Effector memory CD8-positive, alpha-beta T cell (primary cell): ENCODE data around the gene ROCK2.

Experiments used
- ATAC-seq: fragments of 150-1000 bp; cut with Tn5 transposase; replicated peaks from 2 replicates; pipeline ENCODE4 v1.10.0; 2021; ENCODE audit warnings: mild to moderate bottlenecking, moderate library complexity
- DNase-seq, 3 experiments: peaks; one replicate each; pipeline ENCODE4 v3.0.0; 2021
- H3K27ac Mint-ChIP-seq, 2 donors: one replicate each; pipeline ENCODE4 v1.8.0; 2022; ENCODE audit warnings: mild to moderate bottlenecking in 2 of 2, mixed read lengths in 2 of 2, moderate library complexity in 2 of 2
- H3K27me3 Mint-ChIP-seq, 2 donors: one replicate each; pipeline ENCODE4 v1.8.0; 2022; ENCODE audit warnings: mixed read lengths in 2 of 2
- H3K36me3 Mint-ChIP-seq: one replicate; pipeline ENCODE4 v1.8.0; 2022; ENCODE audit warnings: mild to moderate bottlenecking, moderate library complexity, mixed read lengths; ENCODE audit not compliant: insufficient read depth
- H3K4me1 Mint-ChIP-seq, 2 donors: one replicate each; pipeline ENCODE4 v1.8.0; 2022; ENCODE audit warnings: low read depth in 2 of 2, mixed read lengths in 2 of 2
- H3K4me3 Mint-ChIP-seq, 2 donors: one replicate each; pipeline ENCODE4 v1.8.0; 2022; ENCODE audit warnings: mild to moderate bottlenecking in 2 of 2, mixed read lengths in 2 of 2, moderate library complexity in 2 of 2
- H3K9me3 Mint-ChIP-seq, 2 donors: one replicate each; pipeline ENCODE4 v1.8.0; 2022; ENCODE audit warnings: mixed read lengths in 2 of 2

The ROCK2 gene

DNA sequence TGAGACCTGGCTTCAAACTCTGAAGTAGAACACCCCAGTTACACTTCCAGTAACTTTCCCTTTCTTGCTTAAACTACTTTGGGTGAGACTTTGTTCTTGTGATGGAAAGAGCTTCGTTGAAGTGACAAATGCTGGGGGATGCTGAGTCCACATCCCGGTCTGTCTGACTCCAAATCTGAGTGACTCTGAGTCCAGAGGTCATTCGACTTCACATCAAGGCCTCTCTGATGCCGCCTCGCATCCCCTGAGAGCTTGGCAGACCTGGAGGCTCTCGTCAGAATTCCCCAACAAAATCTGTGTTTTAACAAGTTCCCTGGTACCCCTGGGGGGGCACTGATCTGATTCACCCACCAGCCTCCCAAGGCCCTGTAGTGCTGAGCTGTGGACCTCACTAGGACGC lies 31.6 kb upstream of the ROCK2 start:
- Mint-ChIP-seq H3K4me1 (peaks cover 0 to under 1% of the 10 kb centered on the region in 2 donors), H3K36me3 (no peaks in the 10 kb centered on the region), H3K27ac (peak overlapping the region in 1 of 2 donors; percentile 41), H3K4me3 (no peak overlapping the region), H3K27me3 (peaks cover 20% of the 10 kb centered on the region in 2 donors), H3K9me3 (no peaks in the 10 kb centered on the region)
- no peak for DNase-seq
- no peak for ATAC-seq

GRCh38 chr2:11375689-11376027 lies 31.2 kb upstream of the ROCK2 start:
- Mint-ChIP-seq H3K4me3 (no peak overlapping the region), H3K36me3 (no peaks in the 10 kb centered on the region), H3K9me3 (no peaks in the 10 kb centered on the region), H3K4me1 (no peaks in the 10 kb centered on the region), H3K27ac (no peak overlapping the region), H3K27me3 (peaks cover 20% of the 10 kb centered on the region in 2 donors)
- DNase-seq (no peak), ATAC-seq (no peak)

GRCh38 chr2:11375025-11375688 lies 30.7 kb upstream of the ROCK2 start:
- no peak for ATAC-seq
- H3K4me1 Mint-ChIP-seq, result no peaks in the 10 kb centered on the region
- no peaks in the 10 kb centered on the region for H3K9me3 Mint-ChIP-seq
- no peaks in the 10 kb centered on the region for H3K36me3 Mint-ChIP-seq
- no peak overlapping the region for H3K27ac Mint-ChIP-seq
- H3K4me3 Mint-ChIP-seq, result no peak overlapping the region
- H3K27me3 Mint-ChIP-seq, result peaks cover 20% of the 10 kb centered on the region in 2 donors
- DNase-seq, result no peak

- Mint-ChIP-seq H3K36me3 (no peaks in the 10 kb centered on the region), H3K4me3 (no peak overlapping the region), H3K4me1 (no peaks in the 10 kb centered on the region), H3K27me3 (peaks cover 20% of the 10 kb centered on the region in 2 donors), H3K9me3 (no peaks in the 10 kb centered on the region), H3K27ac (no peak overlapping the region)
- DNase-seq (no peak), ATAC-seq (no peak)
These were observed 28.7 kb upstream of the ROCK2 start for GRCh38 chr2:11373096-11373495.

DNA sequence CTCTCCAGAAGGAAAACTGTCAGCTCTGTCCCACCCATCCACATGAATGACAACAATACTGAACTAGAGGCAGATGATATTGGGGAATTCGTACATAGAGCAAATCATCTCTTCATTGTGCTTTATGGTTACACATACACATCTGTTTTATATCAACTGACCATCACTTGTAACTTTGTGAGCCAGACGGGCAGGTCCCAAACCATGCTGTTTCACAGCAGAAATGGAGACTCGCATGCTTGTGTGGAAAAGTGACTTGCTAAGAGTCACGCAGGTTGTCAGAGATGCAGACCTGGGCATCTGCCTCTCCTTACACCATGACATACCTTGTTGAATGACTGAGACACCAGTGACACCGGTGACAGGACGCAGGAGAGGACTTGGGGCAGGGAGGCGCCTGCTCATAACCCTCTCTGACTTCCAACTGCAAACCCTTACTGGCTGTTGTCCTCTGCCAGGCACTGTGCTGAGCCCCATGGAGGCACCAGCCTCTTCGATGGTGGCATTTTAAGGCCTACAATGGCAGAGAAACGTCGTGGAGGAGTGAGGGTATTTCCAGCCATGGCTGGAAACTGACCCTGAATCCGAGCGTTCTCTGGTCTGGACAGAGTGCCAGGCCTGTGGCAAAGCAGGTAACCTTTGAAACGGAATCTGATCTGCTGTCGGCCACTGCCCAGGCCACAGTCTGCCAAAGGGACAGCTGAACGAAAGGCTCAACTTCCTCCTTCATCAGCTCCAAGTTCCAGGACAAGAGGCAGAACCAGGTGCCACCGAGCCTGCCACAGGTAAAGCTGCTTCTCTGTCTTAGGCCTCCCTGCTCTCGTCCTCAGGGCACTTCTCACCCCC lies 26.9 kb upstream of the ROCK2 start:
- H3K27ac Mint-ChIP-seq, result no peak overlapping the region
- H3K36me3 Mint-ChIP-seq, result no peaks in the 10 kb centered on the region
- peaks cover 20 to 29% of the 10 kb centered on the region in 2 donors for H3K27me3 Mint-ChIP-seq
- H3K9me3 Mint-ChIP-seq, result no peaks in the 10 kb centered on the region
- DNase-seq (no peak), ATAC-seq (no peak)
- no peaks in the 10 kb centered on the region for H3K4me1 Mint-ChIP-seq
- no peak overlapping the region for H3K4me3 Mint-ChIP-seq

GRCh38 chr2:11370377-11371091 lies 26.1 kb upstream of the ROCK2 start:
- no peak overlapping the region for H3K4me3 Mint-ChIP-seq
- no peaks in the 10 kb centered on the region for H3K9me3 Mint-ChIP-seq
- H3K27ac Mint-ChIP-seq, result no peak overlapping the region
- ATAC-seq (no peak), DNase-seq (no peak)
- no peaks in the 10 kb centered on the region for H3K36me3 Mint-ChIP-seq
- peaks cover 20 to 35% of the 10 kb centered on the region in 2 donors for H3K27me3 Mint-ChIP-seq
- H3K4me1 Mint-ChIP-seq, result no peaks in the 10 kb centered on the region

DNA sequence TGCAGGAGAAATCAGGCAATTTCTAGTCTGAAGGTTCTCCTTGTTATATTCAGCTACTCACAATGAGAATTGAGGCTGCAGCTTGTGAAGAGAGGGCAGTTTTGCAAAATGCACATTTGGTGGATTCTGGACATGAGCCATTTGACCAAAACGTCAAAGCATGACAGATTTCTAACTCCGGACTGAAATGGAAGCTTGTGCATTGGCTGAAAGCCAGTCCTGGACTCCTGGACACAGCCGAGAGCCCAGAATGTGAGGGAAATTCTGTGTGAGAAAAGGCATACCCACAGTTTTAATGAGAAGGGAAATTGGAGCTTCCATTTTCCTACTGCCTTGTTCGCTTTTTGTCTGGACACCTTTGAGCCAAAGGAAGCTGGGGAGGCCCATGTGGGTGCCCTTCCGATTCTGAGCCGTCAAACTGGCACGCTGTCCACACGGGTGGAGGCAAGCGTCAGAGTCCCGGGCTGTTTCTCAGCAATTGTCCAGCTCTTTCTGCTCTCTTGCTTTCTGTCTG lies 23.7 kb upstream of the ROCK2 start:
- Mint-ChIP-seq H3K9me3 (no peaks in the 10 kb centered on the region), H3K27me3 (peaks cover 23 to 51% of the 10 kb centered on the region in 2 donors), H3K4me1 (no peaks in the 10 kb centered on the region), H3K4me3 (no peak overlapping the region), H3K27ac (no peak overlapping the region), H3K36me3 (no peaks in the 10 kb centered on the region)
- DNase-seq (no peak), ATAC-seq (no peak)

GRCh38 chr2:11367170-11367730 lies 22.8 kb upstream of the ROCK2 start:
- Mint-ChIP-seq H3K36me3 (no peaks in the 10 kb centered on the region), H3K27ac (no peak overlapping the region), H3K4me3 (no peak overlapping the region), H3K4me1 (no peaks in the 10 kb centered on the region), H3K9me3 (no peaks in the 10 kb centered on the region), H3K27me3 (peaks cover 20 to 43% of the 10 kb centered on the region in 2 donors)
- ATAC-seq, result no peak
- no peak for DNase-seq

- DNase-seq (no peak), ATAC-seq (no peak)
- Mint-ChIP-seq H3K36me3 (no peaks in the 10 kb centered on the region), H3K27ac (peak overlapping the region in 1 of 2 donors; percentile 55), H3K9me3 (no peaks in the 10 kb centered on the region), H3K27me3 (peaks cover 14 to 35% of the 10 kb centered on the region in 2 donors), H3K4me3 (no peak overlapping the region), H3K4me1 (no peaks in the 10 kb centered on the region)
These were observed 21.9 kb upstream of the ROCK2 start for GRCh38 chr2:11366326-11366741.

- no peak overlapping the region for H3K27ac Mint-ChIP-seq
- ATAC-seq, result no peak
- H3K9me3 Mint-ChIP-seq, result no peaks in the 10 kb centered on the region
- peaks cover 14 to 35% of the 10 kb centered on the region in 2 donors for H3K27me3 Mint-ChIP-seq
- H3K4me3 Mint-ChIP-seq, result no peak overlapping the region
- no peaks in the 10 kb centered on the region for H3K4me1 Mint-ChIP-seq
- H3K36me3 Mint-ChIP-seq, result no peaks in the 10 kb centered on the region
- DNase-seq, result no peak
These were observed 20.9 kb upstream of the ROCK2 start for GRCh38 chr2:11365096-11365879.

DNA sequence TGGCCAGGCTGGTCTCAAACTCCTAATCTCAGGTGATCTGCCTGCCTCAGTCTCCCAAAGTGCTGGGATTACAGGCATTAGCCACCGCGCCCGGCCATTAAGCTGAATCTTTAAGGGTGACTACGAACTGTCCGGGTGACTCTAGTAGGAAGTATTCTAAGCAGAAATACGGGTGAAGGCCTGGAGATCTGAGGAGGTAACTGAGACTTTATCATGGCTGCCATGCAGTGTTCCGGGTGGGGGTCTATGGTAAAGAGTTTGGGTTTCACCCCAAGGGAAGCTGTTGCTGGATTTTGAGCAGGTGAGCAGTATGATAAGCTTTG lies 20.1 kb upstream of the ROCK2 start:
- Mint-ChIP-seq H3K9me3 (no peaks in the 10 kb centered on the region), H3K27ac (no peak overlapping the region), H3K36me3 (no peaks in the 10 kb centered on the region), H3K27me3 (peaks cover 14 to 35% of the 10 kb centered on the region in 2 donors), H3K4me3 (no peak overlapping the region), H3K4me1 (no peaks in the 10 kb centered on the region)
- ATAC-seq (no peak), DNase-seq (no peak)

DNA sequence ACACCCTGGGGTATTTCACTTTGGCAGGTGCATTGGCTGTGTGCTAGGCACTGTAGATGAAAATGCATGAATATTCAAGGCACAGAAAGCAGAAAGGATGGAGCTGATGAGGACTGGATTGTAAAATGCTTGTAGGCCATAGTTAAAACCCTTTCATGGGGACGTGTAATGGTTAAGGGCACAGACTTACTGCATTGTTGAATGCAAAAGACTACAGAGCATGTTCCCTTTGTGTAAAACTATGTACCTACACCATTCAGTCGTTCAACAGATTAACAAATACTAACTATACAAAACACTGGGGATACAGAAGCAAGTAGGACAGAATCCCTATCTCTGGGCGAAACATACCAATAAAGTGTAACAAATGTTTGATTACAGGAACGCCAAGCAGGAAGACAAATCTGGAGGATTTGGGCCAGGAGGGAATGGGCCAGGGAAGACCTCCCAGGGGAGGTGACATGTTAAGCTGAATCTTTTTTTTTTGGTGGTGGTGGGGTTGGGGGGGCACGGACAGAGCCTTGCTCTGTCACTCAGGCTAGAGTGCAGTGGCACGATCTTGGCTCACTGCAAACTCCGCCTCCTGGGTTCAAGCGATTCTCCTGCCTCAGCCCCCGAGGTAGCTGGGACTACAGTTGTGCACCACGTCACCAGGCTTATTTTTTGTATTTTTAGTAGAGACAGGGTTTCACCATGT lies 19.6 kb upstream of the ROCK2 start:
- Mint-ChIP-seq H3K27ac (no peak overlapping the region), H3K4me3 (no peak overlapping the region), H3K4me1 (no peaks in the 10 kb centered on the region), H3K36me3 (no peaks in the 10 kb centered on the region), H3K27me3 (peaks cover 14 to 35% of the 10 kb centered on the region in 2 donors), H3K9me3 (no peaks in the 10 kb centered on the region)
- ATAC-seq (no peak), DNase-seq (no peak)
